ENCODE measurements around the gene MBTPS1. TPM values are rescaled to one million over a fixed set of nuclear protein-coding genes. Genes with fewer than 3 reads are reported as not detected.

Gene MBTPS1
- total and polyA plus RNA-seq, 9 of the 15 experiments (the other 6 are each of a cell fraction or from before 2014, with no cell fraction given), result 2.8 to 57.6 (median 43.8) TPM

GRCh38 chr16:84138824-84139627 is 22.3 kb upstream of the MBTPS1 start (continued):
- no peak for TF ChIP-seq KDM2B (CRISPR knock-in tag; IDR thresholded peaks at IDR 0.05)
- TF ChIP-seq JUN (IDR thresholded peaks at IDR 0.05; ENCODE audit: borderline replicate concordance, low read depth, low read length), result 0 out of 2 replicates have a peak, but pooled peaks have one; percentile 36
- 0 out of 2 replicates have a peak, but pooled peaks have one; percentile 33 for TF ChIP-seq JUN (CRISPR knock-in tag; IDR thresholded peaks at IDR 0.05; ENCODE audit: borderline replicate concordance)
- TF ChIP-seq, protein P1, sequence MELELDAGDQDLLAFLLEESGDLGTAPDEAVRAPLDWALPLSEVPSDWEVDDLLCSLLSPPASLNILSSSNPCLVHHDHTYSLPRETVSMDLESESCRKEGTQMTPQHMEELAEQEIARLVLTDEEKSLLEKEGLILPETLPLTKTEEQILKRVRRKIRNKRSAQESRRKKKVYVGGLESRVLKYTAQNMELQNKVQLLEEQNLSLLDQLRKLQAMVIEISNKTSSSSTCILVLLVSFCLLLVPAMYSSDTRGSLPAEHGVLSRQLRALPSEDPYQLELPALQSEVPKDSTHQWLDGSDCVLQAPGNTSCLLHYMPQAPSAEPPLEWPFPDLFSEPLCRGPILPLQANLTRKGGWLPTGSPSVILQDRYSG (tag; conservative IDR thresholded peaks at IDR 0.05; ENCODE audit: low read depth), result peak; percentile 59; the same call in 1 of the 2 replicates
- TF ChIP-seq GABPA (tag; conservative IDR thresholded peaks at IDR 0.05; ENCODE audit: low read depth), result peak; percentile 5; the same call in 1 of the 2 replicates
- no peak for TF ChIP-seq NELFE (IDR thresholded peaks at IDR 0.05; ENCODE audit: insufficient read depth, insufficient read length)
- TF ChIP-seq ZBTB7A (IDR thresholded peaks at IDR 0.05; ENCODE audit: borderline replicate concordance, control insufficient read depth, low read depth, low read length), result peak; percentile 26; the same call in 1 of the 2 replicates
- TF ChIP-seq SRSF3 (IDR thresholded peaks at IDR 0.05; ENCODE audit: insufficient read depth, low read length), result no peak
- TF ChIP-seq, protein P2, sequence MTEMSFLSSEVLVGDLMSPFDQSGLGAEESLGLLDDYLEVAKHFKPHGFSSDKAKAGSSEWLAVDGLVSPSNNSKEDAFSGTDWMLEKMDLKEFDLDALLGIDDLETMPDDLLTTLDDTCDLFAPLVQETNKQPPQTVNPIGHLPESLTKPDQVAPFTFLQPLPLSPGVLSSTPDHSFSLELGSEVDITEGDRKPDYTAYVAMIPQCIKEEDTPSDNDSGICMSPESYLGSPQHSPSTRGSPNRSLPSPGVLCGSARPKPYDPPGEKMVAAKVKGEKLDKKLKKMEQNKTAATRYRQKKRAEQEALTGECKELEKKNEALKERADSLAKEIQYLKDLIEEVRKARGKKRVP (CRISPR knock-in tag; IDR thresholded peaks at IDR 0.05), result peak; percentile 2; the same call in 1 of the 2 replicates
- TF ChIP-seq HDAC2 (IDR thresholded peaks at IDR 0.05), result peak; percentile 85
- TF ChIP-seq NFYB (IDR thresholded peaks at IDR 0.05; ENCODE audit: extremely low read depth, insufficient read length), result no peak
- TF ChIP-seq, protein P3, sequence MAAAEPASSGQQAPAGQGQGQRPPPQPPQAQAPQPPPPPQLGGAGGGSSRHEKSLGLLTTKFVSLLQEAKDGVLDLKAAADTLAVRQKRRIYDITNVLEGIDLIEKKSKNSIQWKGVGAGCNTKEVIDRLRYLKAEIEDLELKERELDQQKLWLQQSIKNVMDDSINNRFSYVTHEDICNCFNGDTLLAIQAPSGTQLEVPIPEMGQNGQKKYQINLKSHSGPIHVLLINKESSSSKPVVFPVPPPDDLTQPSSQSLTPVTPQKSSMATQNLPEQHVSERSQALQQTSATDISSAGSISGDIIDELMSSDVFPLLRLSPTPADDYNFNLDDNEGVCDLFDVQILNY (CRISPR knock-in tag; IDR thresholded peaks at IDR 0.05), result no peak
- no peak for TF ChIP-seq CCNT2 (IDR thresholded peaks at IDR 0.05; ENCODE audit: borderline replicate concordance, extremely low read depth, insufficient read length, low read depth, low read length)
- no peak for TF ChIP-seq ZBTB1 (CRISPR knock-in tag; IDR thresholded peaks at IDR 0.05; ENCODE audit: borderline replicate concordance, low read depth)
- TF ChIP-seq RFX5 (IDR thresholded peaks at IDR 0.05; ENCODE audit: low read depth, low read length), result no peak
- TF ChIP-seq RAD21 (CRISPR knock-in tag; conservative IDR thresholded peaks at IDR 0.05 in 1 of 2, IDR thresholded peaks at IDR 0.05 in 1 of 2), result no peak; a peak in 1 of 4 replicates
- TF ChIP-seq POLR3A (IDR thresholded peaks at IDR 0.05; ENCODE audit: borderline replicate concordance, extremely low read depth, insufficient read depth, insufficient read length), result no peak
- peak; percentile 57 for TF ChIP-seq ETV1 (tag; conservative IDR thresholded peaks at IDR 0.05; ENCODE audit: low read depth)
- peak in 1 of 2 experiments; percentile 57; a peak in 3 of 4 replicates for TF ChIP-seq ARNT (IDR thresholded peaks at IDR 0.05)
- TF ChIP-seq, protein P4, sequence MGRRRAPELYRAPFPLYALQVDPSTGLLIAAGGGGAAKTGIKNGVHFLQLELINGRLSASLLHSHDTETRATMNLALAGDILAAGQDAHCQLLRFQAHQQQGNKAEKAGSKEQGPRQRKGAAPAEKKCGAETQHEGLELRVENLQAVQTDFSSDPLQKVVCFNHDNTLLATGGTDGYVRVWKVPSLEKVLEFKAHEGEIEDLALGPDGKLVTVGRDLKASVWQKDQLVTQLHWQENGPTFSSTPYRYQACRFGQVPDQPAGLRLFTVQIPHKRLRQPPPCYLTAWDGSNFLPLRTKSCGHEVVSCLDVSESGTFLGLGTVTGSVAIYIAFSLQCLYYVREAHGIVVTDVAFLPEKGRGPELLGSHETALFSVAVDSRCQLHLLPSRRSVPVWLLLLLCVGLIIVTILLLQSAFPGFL (CRISPR knock-in tag; IDR thresholded peaks at IDR 0.05), result no peak
- TF ChIP-seq MAFK (IDR thresholded peaks at IDR 0.05; ENCODE audit: low read length), result peak; percentile 82
- no peak for TF ChIP-seq SMARCB1 (IDR thresholded peaks at IDR 0.05; ENCODE audit: insufficient read length, low read depth)
- TF ChIP-seq RBM15 (IDR thresholded peaks at IDR 0.05; ENCODE audit: insufficient read depth, low read length), result no peak
